ENCODE results near the gene CDK9.
"Not testable (repeated sequence)": the region's sequence is repeated elsewhere in the genome, so short reads cannot be mapped to it uniquely, and the experiment has no call there.

Gene CDK9

GRCh38 chr9:127785933-127786772 is at the start of gene CDK9:
TSS of gene CDK9 (plus strand) at chr9:127786034. CDS start at chr9:127786149, 115 bp downstream.
- peak; percentile 93 for DNase-seq

GRCh38 chr9:127738666-127739065 is 47.2 kb upstream of the CDK9 start:
- DNase-seq, result no peak

- DNase-seq, result no peak
Measured at GRCh38 chr9:127739614-127740330, 46.1 kb upstream of the CDK9 start.

- no peak for DNase-seq
Measured at GRCh38 chr9:127741831-127742434, 43.9 kb upstream of the CDK9 start.

- DNase-seq, result no peak
Measured at GRCh38 chr9:127742435-127743088, 43.3 kb upstream of the CDK9 start.

GRCh38 chr9:127744398-127745110 is 41.3 kb upstream of the CDK9 start:
- no peak for DNase-seq

- no peak for DNase-seq
Measured at GRCh38 chr9:127746959-127747569, 38.8 kb upstream of the CDK9 start.

GRCh38 chr9:127749090-127749787 is 36.6 kb upstream of the CDK9 start:
- DNase-seq, result no peak

- no peak for DNase-seq
Measured at GRCh38 chr9:127751269-127752054, 34.4 kb upstream of the CDK9 start.

GRCh38 chr9:127753148-127753547 is 32.7 kb upstream of the CDK9 start:
- no peak for DNase-seq

GRCh38 chr9:127753622-127754021 is 32.2 kb upstream of the CDK9 start:
- DNase-seq, result no peak

GRCh38 chr9:127754099-127755060 is 31.5 kb upstream of the CDK9 start:
- DNase-seq, result no peak

GRCh38 chr9:127755061-127756060 is 30.5 kb upstream of the CDK9 start:
- no peak for DNase-seq

GRCh38 chr9:127756233-127756632 is 29.6 kb upstream of the CDK9 start:
- DNase-seq, result no peak

- DNase-seq, result not testable (repeated sequence)
Measured at GRCh38 chr9:127756776-127757175, 29.1 kb upstream of the CDK9 start.

GRCh38 chr9:127758843-127759242 is 27.0 kb upstream of the CDK9 start:
- no peak for DNase-seq

- DNase-seq, result no peak
Measured at GRCh38 chr9:127761061-127761460, 24.8 kb upstream of the CDK9 start.

GRCh38 chr9:127761491-127761956 is 24.3 kb upstream of the CDK9 start:
- no peak for DNase-seq
